Measurements from ENCODE around the gene NOL3.

The NOL3 gene

GRCh38 chr16:67190448-67191399 lies 20.4 kb downstream of the NOL3 start:
- no peak for DNase-seq

- DNase-seq = no peak
These were observed 21.2 kb downstream of the NOL3 start for GRCh38 chr16:67191411-67191994.

GRCh38 chr16:67191995-67192681 lies 21.8 kb downstream of the NOL3 start, which contains the start of gene E2F4:
E2F4 (plus strand) TSS chr16:67192155; CDS start chr16:67192228, 73 bp downstream.
- peak; percentile 71 to 72 for DNase-seq

GRCh38 chr16:67192781-67193361 lies 22.5 kb downstream of the NOL3 start:
- DNase-seq = no peak

- no peak for DNase-seq
These were observed 23.2 kb downstream of the NOL3 start for GRCh38 chr16:67193536-67193935.

DNA sequence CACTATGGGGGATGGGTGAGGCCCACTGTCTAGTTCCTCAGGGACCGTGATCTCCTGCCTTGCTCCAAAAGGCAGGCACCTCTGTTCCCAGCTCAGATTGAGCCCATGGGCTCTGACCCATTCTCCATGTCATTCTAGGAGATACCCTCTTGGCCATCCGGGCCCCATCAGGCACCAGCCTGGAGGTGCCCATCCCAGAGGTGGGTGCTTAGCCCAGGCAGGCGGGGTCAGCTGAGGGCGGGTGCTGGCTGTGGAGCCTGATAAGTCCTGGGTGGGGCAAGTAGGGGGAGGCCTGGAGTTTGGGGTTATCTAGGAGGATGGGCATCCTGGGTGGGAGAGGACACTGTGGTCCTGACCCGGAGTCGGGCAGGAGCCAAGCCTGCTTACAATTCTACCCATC lies 23.9 kb downstream of the NOL3 start:
- no peak for DNase-seq

DNA sequence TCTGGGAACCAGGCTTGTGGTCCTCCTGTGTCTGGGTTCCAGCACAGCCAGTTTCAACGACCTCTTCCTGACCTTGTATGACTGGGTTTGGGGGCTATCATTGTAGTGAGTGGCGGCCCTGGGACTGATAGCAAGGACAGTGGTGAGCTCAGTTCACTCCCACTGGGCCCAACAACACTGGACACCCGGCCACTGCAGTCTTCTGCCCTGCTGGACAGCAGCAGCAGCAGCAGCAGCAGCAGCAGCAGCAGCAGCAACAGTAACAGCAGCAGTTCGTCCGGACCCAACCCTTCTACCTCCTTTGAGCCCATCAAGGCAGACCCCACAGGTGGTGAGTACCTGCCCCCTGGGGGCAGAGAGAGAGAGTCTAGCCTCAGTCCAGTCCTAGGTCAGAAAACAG lies 25.3 kb downstream of the NOL3 start:
- DNase-seq = no peak

DNA sequence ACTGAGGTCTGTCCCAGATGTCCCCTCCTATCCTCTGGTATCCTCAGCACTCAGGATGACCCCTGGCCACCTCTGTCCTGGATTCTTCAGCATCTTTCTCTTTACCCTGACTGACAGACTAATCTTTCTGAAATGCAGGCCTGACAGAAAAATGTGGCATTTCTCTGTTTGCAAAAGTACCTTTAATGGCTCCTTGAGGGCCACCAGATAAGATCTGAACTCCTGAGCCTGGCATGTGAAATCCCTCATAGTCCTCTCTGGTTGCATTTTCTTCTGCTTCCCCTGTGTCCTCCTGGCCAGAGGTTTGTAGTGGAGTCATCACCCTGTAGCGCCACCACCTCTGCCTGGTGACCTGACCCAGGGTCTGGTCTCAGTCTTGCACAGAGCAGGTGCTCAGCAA lies 26.5 kb downstream of the NOL3 start:
- no peak for DNase-seq

DNA sequence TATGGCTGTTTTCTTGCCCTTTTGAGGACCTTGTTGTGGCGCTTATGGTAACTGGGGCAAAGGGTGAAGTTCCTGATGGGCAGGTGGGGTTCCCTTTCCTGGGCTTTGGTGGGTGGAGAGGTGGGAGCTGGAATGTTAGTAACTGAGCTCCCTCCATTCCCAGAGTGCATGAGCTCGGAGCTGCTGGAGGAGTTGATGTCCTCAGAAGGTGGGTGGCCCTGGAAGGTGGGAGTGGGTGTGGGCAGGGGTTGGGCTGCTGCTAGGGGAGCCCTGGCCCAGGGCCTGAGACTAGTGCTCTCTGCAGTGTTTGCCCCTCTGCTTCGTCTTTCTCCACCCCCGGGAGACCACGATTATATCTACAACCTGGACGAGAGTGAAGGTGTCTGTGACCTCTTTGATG lies 27.4 kb downstream of the NOL3 start:
- DNase-seq = no peak

DNA sequence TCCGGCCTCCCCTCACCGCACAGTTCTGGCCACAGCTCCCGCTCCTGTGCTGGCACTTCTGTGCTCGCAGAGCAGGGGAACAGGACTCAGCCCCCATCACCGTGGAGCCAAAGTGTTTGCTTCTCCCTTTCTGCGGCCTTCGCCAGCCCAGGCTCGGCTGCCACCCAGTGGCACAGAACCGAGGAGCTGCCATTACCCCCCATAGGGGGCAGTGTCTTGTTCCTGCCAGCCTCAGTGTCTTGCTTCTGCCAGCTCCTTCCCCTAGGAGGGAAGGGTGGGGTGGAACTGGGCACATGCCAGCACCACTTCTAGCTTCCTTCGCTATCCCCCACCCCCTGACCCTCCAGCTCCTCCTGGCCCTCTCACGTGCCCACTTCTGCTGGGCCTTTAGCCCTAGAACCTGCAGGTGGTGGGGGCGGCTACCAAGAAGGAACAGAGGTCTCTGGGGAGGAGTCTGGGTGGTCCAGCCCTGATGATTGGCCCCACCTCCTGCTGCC lies 27.9 kb downstream of the NOL3 start:
- no peak for DNase-seq

DNA sequence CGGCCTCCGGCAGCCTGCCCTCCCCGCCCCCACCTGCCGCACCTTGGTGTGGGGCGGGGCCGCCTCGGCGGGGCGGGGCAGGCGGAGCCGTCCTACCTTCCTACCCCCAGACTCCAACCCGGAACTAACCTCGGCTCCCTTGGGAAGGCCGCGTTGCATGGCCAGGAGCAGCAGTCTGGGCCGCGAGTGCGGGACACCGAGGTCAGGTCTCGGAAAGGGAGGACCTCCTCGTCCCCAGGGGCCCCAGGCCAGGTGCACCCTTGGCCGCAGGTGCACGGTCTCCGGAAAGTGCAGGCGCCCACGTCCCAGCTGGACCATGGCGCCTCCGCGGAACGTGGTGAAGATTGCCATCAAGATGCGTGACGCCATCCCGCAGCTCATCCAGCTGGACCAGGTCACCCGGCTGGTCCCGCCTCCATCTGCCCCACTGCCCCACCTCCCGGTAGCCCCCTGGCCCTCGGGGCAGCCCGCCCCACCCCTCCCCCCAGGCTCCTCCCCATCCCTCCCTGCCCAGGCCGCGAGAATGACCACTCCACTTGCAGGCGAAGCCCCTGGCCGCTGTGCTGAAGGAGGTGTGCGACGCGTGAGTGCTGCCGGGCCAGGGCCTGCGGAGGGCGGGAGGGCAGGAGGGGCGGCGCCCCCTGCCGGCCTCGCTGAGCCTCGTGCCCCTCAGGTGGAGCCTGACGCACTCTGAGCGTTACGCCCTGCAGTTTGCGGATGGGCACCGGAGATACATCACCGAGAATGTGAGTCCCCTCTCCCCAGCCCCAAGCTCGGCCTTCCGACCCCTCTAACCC lies 28.9 kb downstream of the NOL3 start, which contains the start of gene ELMO3:
TSS of gene ELMO3 (plus strand) at position 121 of the 797 bp plus-strand sequence. CDS start at position 317, 196 bp downstream.
- peak in 1 of 2 experiments; percentile 39 for DNase-seq

- DNase-seq = no peak
These were observed 29.5 kb downstream of the NOL3 start for GRCh38 chr16:67199808-67200198.

DNA sequence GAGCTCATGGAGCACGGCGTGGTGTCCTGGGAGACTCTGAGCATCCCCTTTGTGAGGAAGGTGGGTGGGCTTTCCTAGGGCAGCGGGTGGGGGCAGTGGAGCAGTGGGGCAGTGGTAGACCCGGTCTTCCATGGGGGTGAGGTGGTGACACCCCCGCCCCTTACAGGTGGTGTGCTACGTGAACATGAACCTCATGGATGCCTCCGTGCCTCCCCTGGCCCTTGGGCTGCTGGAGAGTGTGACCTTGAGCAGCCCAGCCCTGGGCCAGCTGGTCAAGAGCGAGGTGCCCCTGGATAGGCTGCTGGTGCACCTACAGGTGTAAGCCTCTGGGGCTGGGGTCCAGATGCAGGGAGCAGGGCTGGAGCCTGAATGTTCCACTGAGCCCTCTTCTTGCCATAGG lies 30.2 kb downstream of the NOL3 start:
- DNase-seq = no peak

- DNase-seq = no peak
These were observed 31.3 kb downstream of the NOL3 start for GRCh38 chr16:67201411-67202345.

DNA sequence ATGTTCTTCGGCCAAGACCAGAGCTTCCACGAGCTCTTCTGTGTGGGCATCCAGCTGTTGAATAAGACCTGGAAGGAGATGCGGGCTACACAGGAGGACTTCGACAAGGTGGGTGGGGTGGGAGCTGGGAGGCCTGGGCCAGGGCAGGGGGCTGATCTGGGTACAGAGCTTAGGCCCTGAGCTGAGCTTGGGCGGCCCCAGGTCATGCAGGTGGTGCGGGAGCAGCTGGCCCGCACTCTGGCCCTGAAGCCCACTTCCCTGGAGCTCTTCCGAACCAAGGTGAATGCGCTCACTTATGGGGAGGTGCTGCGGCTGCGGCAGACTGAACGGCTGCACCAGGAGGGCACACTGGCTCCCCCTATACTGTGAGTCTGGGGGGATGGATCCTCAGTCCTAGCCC lies 32.1 kb downstream of the NOL3 start:
- no peak for DNase-seq

- no peak for DNase-seq
These were observed 32.7 kb downstream of the NOL3 start for GRCh38 chr16:67202956-67203493.

DNA sequence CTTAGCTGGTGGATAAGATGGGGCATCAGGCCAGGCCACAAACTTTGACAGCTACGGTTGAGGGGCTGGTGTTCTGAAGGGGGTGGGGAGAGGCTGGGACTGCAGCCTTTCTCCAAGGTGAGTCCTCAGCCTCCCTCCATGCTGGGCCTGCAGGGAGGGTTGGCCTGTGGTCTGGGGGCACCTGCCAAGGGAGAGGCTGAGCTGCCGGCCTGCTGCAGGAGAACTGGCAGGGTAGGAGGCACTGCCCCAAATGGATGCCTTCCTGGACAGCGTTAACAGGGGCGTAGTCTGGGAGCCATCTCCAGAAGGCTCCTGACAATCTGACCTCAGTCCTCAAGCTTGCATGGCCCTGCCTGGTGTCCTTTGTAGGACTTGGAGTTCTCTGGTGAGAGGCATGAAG lies 33.7 kb downstream of the NOL3 start:
- DNase-seq = no peak

- no peak for DNase-seq
These were observed 35.9 kb downstream of the NOL3 start for GRCh38 chr16:67206129-67206837.

DNA sequence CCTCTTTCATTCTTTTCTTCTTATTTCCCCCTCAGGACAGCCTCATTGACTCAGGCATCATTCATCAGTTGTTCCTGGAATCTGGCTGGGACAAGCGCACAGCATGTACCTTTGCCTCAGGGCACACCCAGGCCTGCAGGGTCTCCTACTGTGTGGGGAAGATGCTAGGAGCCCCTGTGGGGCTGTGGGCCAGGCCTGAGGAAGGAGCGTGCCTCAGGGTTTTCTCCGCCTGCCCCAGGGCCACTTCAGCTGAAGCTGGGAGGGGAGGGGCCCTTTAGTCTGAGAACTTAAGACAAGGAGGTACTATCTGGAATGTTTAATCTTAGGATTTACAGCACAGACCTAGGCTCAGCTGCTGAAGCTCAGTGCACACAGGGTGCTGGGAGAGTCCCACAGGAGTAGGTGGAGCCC lies 36.5 kb downstream of the NOL3 start:
- no peak for DNase-seq

Data from NCI-H1930 (cell line).